IMR-90 (cell line): Measurements from ENCODE around the gene RHBDF2. TPM values are rescaled to one million over a fixed set of nuclear protein-coding genes. Genes with fewer than 3 reads are reported as not detected.

Source experiments
- ATAC-seq: fragments of 200-7000 bp; cut with Tn5 transposase; 2 replicates; pipeline ENCODE4 v1.9.1; 2020; ENCODE audit warnings: low read depth, mild to moderate bottlenecking, moderate library complexity
- BruUV-seq: library from RNA; stranded (reverse); fragments of 400-500 nt; replicated peaks from 2 replicates; lab custom pipeline; 2021; lab: Mats Ljungman, UMichigan
- CTCF ChIA-PET: fragments of 300-600 bp; formaldehyde crosslinking; extraction: SDS; loops from one replicate; lab custom pipeline; 2021; ENCODE audit warnings: antibody characterized with exemption; lab: Yijun Ruan, JAX
- POLR2A ChIA-PET: fragments of 300-600 bp; sonication (Branson Sonifier 250); formaldehyde crosslinking; loops from one replicate; lab custom pipeline; 2022; ENCODE audit warnings: antibody characterized with exemption; ENCODE audit not compliant: unreplicated experiment; lab: Charles Lee
- DNase-seq: peaks from one replicate; pipeline ENCODE4 v3.0.0; 2013
- H2AFZ ChIP-seq: replicated peaks from 2 replicates; pipeline ENCODE3; 2013; ENCODE audit warnings: low read length, mild to moderate bottlenecking; ENCODE audit not compliant: poor library complexity
- H2AK5ac ChIP-seq: 2 replicates; pipeline ENCODE4 v1.6.1; 2013; ENCODE audit warnings: low read depth, low read length, inconsistent platforms
- H2AK9ac ChIP-seq: replicated peaks from 2 replicates; pipeline ENCODE3; 2013; ENCODE audit warnings: mild to moderate bottlenecking, low read depth, low read length, moderate library complexity; ENCODE audit not compliant: poor library complexity
- H2BK120ac ChIP-seq: 2 replicates; pipeline ENCODE4 v1.6.1; 2013; ENCODE audit warnings: low read depth, low read length, inconsistent platforms
- H2BK15ac ChIP-seq: 3 replicates; pipeline ENCODE4 v1.6.1; 2013; ENCODE audit warnings: low read depth, low read length, inconsistent platforms
- H2BK20ac ChIP-seq: 2 replicates; pipeline ENCODE4 v1.6.1; 2013; ENCODE audit warnings: low read depth, mild to moderate bottlenecking, inconsistent platforms, low read length, moderate library complexity
- H2BK5ac ChIP-seq: 2 replicates; pipeline ENCODE4 v1.6.1; 2013; ENCODE audit warnings: mild to moderate bottlenecking, low read depth, low read length, inconsistent platforms; ENCODE audit not compliant: poor library complexity, severe bottlenecking
- H3K14ac ChIP-seq: replicated peaks from 2 replicates; pipeline ENCODE4 v1.6.1; 2013; ENCODE audit warnings: low read depth, low read length, inconsistent platforms
- H3K18ac ChIP-seq: 2 replicates; pipeline ENCODE4 v1.6.1; 2013; ENCODE audit warnings: low read depth, low read length, control low read depth
- H3K23ac ChIP-seq: 2 replicates; pipeline ENCODE4 v1.6.1; 2013; ENCODE audit warnings: low read depth, low read length, inconsistent platforms
- H3K27ac ChIP-seq: 2 replicates; pipeline ENCODE4 v1.5.1; 2013; ENCODE audit warnings: mild to moderate bottlenecking, control low read depth, low read length; ENCODE audit not compliant: insufficient read depth
- H3K27me3 ChIP-seq: 2 replicates; pipeline ENCODE4 v1.6.1; 2013; ENCODE audit warnings: low read length; ENCODE audit not compliant: control insufficient read depth, insufficient read depth
- H3K36me3 ChIP-seq: 2 replicates; pipeline ENCODE4 v1.6.1; 2013; ENCODE audit warnings: low read length, mixed read lengths; ENCODE audit not compliant: control insufficient read depth, insufficient read depth
- H3K4ac ChIP-seq: 2 replicates; pipeline ENCODE4 v1.6.1; 2013; ENCODE audit warnings: low read depth, low read length, inconsistent platforms
- H3K4me1 ChIP-seq: 2 replicates; pipeline ENCODE4 v1.6.1; 2013; ENCODE audit warnings: low read length, mixed read lengths; ENCODE audit not compliant: control insufficient read depth, insufficient read depth
- H3K4me2 ChIP-seq: 2 replicates; pipeline ENCODE4 v1.6.1; 2013; ENCODE audit warnings: low read depth, mild to moderate bottlenecking, control low read depth, low read length, moderate library complexity
- H3K4me3 ChIP-seq: 2 replicates; pipeline ENCODE4 v1.5.1; 2013; ENCODE audit warnings: low read depth, mild to moderate bottlenecking, control low read depth, low read length, moderate library complexity; ENCODE audit not compliant: insufficient read depth
- H3K56ac ChIP-seq: 2 replicates; pipeline ENCODE4 v1.6.1; 2013; ENCODE audit warnings: low read length, inconsistent platforms; ENCODE audit not compliant: insufficient read depth; ENCODE audit errors: extremely low read depth
- H3K79me1 ChIP-seq, 2 experiments: 2 replicates each; pipeline ENCODE4 v1.6.1; 2013; ENCODE audit warnings: low read length in 2 of 2, inconsistent platforms in 1 of 2, low read depth in 1 of 2
- H3K9ac ChIP-seq: 2 replicates; pipeline ENCODE4 v1.6.1; 2013; ENCODE audit warnings: low read depth, low read length, control low read depth
- H3K9me1 ChIP-seq: 2 replicates; pipeline ENCODE4 v1.6.1; 2013; ENCODE audit warnings: low read length, inconsistent platforms; ENCODE audit not compliant: insufficient read depth
- H3K9me3 ChIP-seq: 2 replicates; pipeline ENCODE4 v1.6.1; 2013; ENCODE audit warnings: low read length; ENCODE audit not compliant: control insufficient read depth, insufficient read depth
- H4K20me1 ChIP-seq: 2 replicates; pipeline ENCODE4 v1.6.1; 2013; ENCODE audit warnings: low read length, inconsistent platforms; ENCODE audit not compliant: insufficient read depth
- H4K5ac ChIP-seq: 2 replicates; pipeline ENCODE4 v1.6.1; 2013; ENCODE audit warnings: mild to moderate bottlenecking, low read depth, low read length, control low read depth
- H4K8ac ChIP-seq, 2 experiments: 2 replicates each; pipeline ENCODE4 v1.6.1; 2013; ENCODE audit warnings: low read depth in 2 of 2, low read length in 2 of 2, control low read depth in 1 of 2, inconsistent platforms in 1 of 2
- H4K91ac ChIP-seq: 2 replicates; pipeline ENCODE4 v1.6.1; 2013; ENCODE audit warnings: low read depth, low read length, inconsistent platforms; ENCODE audit not compliant: insufficient read depth
- BHLHE40 ChIP-seq: fragments of 150-350 bp; IDR thresholded peaks from 2 replicates; pipeline ENCODE4 v1.6.1; 2016; ENCODE audit warnings: mild to moderate bottlenecking, low read depth, low read length
- CEBPB ChIP-seq: IDR thresholded peaks from 2 replicates; pipeline ENCODE4 v1.6.1; 2012; ENCODE audit warnings: low read depth, low read length, improper control_type of control experiment
- CHD1 ChIP-seq: IDR thresholded peaks from 2 replicates; pipeline ENCODE4 v1.6.1; 2012; ENCODE audit warnings: low read depth, low read length, improper control_type of control experiment
- MAFK ChIP-seq: IDR thresholded peaks from 2 replicates; pipeline ENCODE4 v1.6.1; 2012; ENCODE audit warnings: low read depth, low read length, improper control_type of control experiment
- MAZ ChIP-seq: IDR thresholded peaks from 2 replicates; pipeline ENCODE4 v1.6.1; 2012; ENCODE audit warnings: low read depth, mild to moderate bottlenecking, low read length, improper control_type of control experiment, moderate library complexity, borderline replicate concordance
- MXI1 ChIP-seq: IDR thresholded peaks from 2 replicates; pipeline ENCODE4 v1.6.1; 2012; ENCODE audit warnings: low read depth, mild to moderate bottlenecking, low read length, moderate library complexity, borderline replicate concordance
- POLR2A ChIP-seq: IDR thresholded peaks from 2 replicates; pipeline ENCODE4 v1.6.1; 2012; ENCODE audit warnings: mild to moderate bottlenecking, low read depth, low read length
- RFX5 ChIP-seq: IDR thresholded peaks from 2 replicates; pipeline ENCODE4 v1.8.0; 2012; ENCODE audit warnings: low read depth, mild to moderate bottlenecking, low read length, moderate library complexity
- SMC3 ChIP-seq: fragments of 150-350 bp; IDR thresholded peaks from 2 replicates; pipeline ENCODE4 v1.6.1; 2016; ENCODE audit warnings: low read depth, mild to moderate bottlenecking, antibody characterized with exemption, low read length, moderate library complexity
- USF2 ChIP-seq: fragments of 150-350 bp; IDR thresholded peaks from 2 replicates; pipeline ENCODE4 v1.6.1; 2017; ENCODE audit warnings: mild to moderate bottlenecking, antibody characterized with exemption, low read length, low read depth
- WGBS, 2 experiments: methylation state at CpG; one replicate each; pipeline versions ENCODE4 v1.1.5 to v1.1.7; 2013; ENCODE audit warnings: missing lambda C conversion rate in 2 of 2; ENCODE audit not compliant: insufficient read length in 1 of 2; ENCODE audit errors: extremely low coverage in 2 of 2; 5-methylcytosine and 5-hydroxymethylcytosine counted together
- dilution Hi-C: fragments of 300-500 bp; cut with HindIII; formaldehyde crosslinking; loops from one replicate; pipeline ENCODE4 v1.14.3; 2018; ENCODE audit warnings: low sequenced_read_pairs; ENCODE audit not compliant: unreplicated experiment
- in situ Hi-C: fragments of 300-500 bp; cut with MboI; formaldehyde crosslinking; loops from 3 replicates; pipeline ENCODE4 v1.14.3; 2019; ENCODE audit warnings: low sequenced_read_pairs, inconsistent platforms, mixed read lengths
- intact Hi-C: fragments of 100-400 bp; cut with micrococcal nuclease; formaldehyde crosslinking; loops from 2 replicates; pipeline ENCODE4 v1.10.0; 2022
- polyA plus RNA-seq, 3 experiments: library from polyadenylated mRNA; depleted of rRNA; stranded (reverse); fragments of >200 nt; gene quantifications; 2 replicates each; pipeline ENCODE4 v1.2.3, GENCODE V29; 2012; ENCODE audit warnings: low replicate concordance in 1 of 3
- total RNA-seq: library from RNA; depleted of rRNA; stranded (reverse); fragments of >200 nt; gene quantifications from 2 replicates; pipeline ENCODE4 v1.2.3, GENCODE V29; 2012
- TF ChIP-seq, protein P1 (sequence below): conservative IDR thresholded peaks from 2 replicates; pipeline ENCODE4 v1.5.1; 2012; ENCODE audit warnings: mild to moderate bottlenecking, low read depth, low read length, improper control_type of control experiment

RHBDF2 gene
- total and polyA plus RNA-seq, 2 of the 4 experiments (the other 2 are of a cell fraction) = 1.3 to 8.3 TPM

DNA sequence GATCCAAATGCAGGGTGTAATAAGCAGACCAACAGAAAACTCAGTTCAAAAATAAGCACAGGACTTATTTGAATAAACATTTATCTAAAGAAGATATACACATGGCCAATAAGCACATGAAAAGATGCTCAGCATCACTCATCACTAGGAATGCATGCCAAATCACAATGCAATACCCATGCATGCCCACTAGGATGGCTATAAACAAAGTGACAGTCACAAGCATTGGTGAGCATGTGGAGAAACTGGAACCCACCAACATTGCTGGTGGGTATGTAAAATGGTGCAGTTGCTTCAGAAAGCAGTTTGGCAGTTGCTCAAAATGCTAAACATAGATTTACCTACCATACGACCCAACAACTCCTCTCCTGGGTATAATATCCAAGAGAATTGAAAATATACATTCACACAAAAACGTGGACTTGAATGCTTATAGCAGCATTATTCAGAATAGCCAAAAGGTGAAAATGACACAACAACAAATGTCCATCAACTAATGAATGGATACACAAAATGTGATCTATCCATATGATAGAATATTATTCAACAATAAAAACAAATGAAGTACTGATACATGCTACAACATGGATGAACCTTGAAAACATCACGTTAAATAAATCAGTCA is 68.4 kb downstream of the RHBDF2 start:
- no peak overlapping the region for H3K18ac ChIP-seq
- H3K23ac ChIP-seq = no peak overlapping the region
- no TSS peak for BruUV-seq
- no peak overlapping the region for H4K91ac ChIP-seq
- WGBS, 2 experiments = no CpG with 5 or more reads among the region's 3 CpGs
- H3K27ac ChIP-seq = no peak overlapping the region
- H3K9ac ChIP-seq = no peak overlapping the region
- H2AFZ ChIP-seq = no peak overlapping the region
- no peak overlapping the region for H2BK15ac ChIP-seq
- peak; percentile 49 for DNase-seq
- no peak overlapping the region for H2AK9ac ChIP-seq
- peak; percentile 92 for ATAC-seq
- no peaks in the 10 kb centered on the region for H3K27me3 ChIP-seq
- no peak overlapping the region for H3K4ac ChIP-seq
- peaks cover 43 to 83% of the 10 kb centered on the region in 2 experiments for H3K79me1 ChIP-seq
- H2AK5ac ChIP-seq = no peak overlapping the region
- H3K9me1 ChIP-seq = peaks cover 26% of the 10 kb centered on the region
- dilution Hi-C loops = no loop called here
- no peak overlapping the region for H4K8ac ChIP-seq
- H4K20me1 ChIP-seq = peaks cover 76% of the 10 kb centered on the region
- CTCF ChIA-PET = no interaction called here
- intact Hi-C loops = no loop called here
- no peak overlapping the region for H2BK20ac ChIP-seq
- no peak overlapping the region for H3K4me3 ChIP-seq
- no peak overlapping the region for H3K14ac ChIP-seq
- H2BK5ac ChIP-seq = no peak overlapping the region
- no peak overlapping the region for H2BK120ac ChIP-seq
- no peak overlapping the region for H3K56ac ChIP-seq
- in situ Hi-C loops = no loop called here
- peaks cover 12% of the 10 kb centered on the region for H3K4me1 ChIP-seq
- no peaks in the 10 kb centered on the region for H3K9me3 ChIP-seq
- no peak overlapping the region for H4K5ac ChIP-seq
- POLR2A ChIA-PET = no interaction called here
- TF ChIP-seq MAZ = no peak
- TF ChIP-seq BHLHE40 = no peak
- no peak for TF ChIP-seq SMC3
- TF ChIP-seq CHD1 = no peak
- TF ChIP-seq MAFK = no peak
- no peak for TF ChIP-seq USF2
- TF ChIP-seq RFX5 = peak; percentile 90
- peak; percentile 66; the same call in 1 of the 2 replicates for TF ChIP-seq MXI1
- TF ChIP-seq, protein P1, sequence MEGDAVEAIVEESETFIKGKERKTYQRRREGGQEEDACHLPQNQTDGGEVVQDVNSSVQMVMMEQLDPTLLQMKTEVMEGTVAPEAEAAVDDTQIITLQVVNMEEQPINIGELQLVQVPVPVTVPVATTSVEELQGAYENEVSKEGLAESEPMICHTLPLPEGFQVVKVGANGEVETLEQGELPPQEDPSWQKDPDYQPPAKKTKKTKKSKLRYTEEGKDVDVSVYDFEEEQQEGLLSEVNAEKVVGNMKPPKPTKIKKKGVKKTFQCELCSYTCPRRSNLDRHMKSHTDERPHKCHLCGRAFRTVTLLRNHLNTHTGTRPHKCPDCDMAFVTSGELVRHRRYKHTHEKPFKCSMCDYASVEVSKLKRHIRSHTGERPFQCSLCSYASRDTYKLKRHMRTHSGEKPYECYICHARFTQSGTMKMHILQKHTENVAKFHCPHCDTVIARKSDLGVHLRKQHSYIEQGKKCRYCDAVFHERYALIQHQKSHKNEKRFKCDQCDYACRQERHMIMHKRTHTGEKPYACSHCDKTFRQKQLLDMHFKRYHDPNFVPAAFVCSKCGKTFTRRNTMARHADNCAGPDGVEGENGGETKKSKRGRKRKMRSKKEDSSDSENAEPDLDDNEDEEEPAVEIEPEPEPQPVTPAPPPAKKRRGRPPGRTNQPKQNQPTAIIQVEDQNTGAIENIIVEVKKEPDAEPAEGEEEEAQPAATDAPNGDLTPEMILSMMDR = peak; percentile 46
- no peak for TF ChIP-seq CEBPB
- TF ChIP-seq POLR2A = no peak
- peak overlapping the region; percentile 42; the same call in 1 of the 2 replicates for H3K4me2 ChIP-seq
- peaks cover 4% of the 10 kb centered on the region; the same call in 1 of the 2 replicates for H3K36me3 ChIP-seq
